HepG2 (cell line): ENCODE data around the gene BDNF. TPM values are rescaled to one million over a fixed set of nuclear protein-coding genes. Genes with fewer than 3 reads are reported as not detected.

Experiments
- ATAC-seq: fragments of 200-7000 bp; cut with Tn5 transposase; 3 replicates; pipeline ENCODE4 v1.9.1; 2020; ENCODE audit warnings: mild to moderate bottlenecking, moderate library complexity
- BruUV-seq: library from RNA; stranded (reverse); fragments of 400-500 nt; replicated peaks from 2 replicates; lab custom pipeline; 2021; lab: Mats Ljungman, UMichigan
- CTCF ChIA-PET: fragments of 300-600 bp; formaldehyde crosslinking; extraction: SDS; loops from one replicate; lab custom pipeline; 2021; ENCODE audit warnings: low total read pairs, inconsistent platforms, low intra/inter-chr PET ratio; lab: Yijun Ruan, JAX
- POLR2A ChIA-PET: fragments of 350-600 bp; sonication (Branson Sonifier 250); formaldehyde crosslinking; loops from one replicate; lab custom pipeline; 2020; ENCODE audit warnings: antibody characterized with exemption, inconsistent platforms; lab: Yijun Ruan, JAX
- DNase-seq: peaks from one replicate; pipeline ENCODE4 v3.0.0-alpha.2; 2015; ENCODE audit warnings: low spot score
- FAIRE-seq: peaks from 3 replicates; lab custom pipeline; 2011; peaks lifted over from hg19 to GRCh38; lab: Jason Lieb, UNC
- H2AFZ ChIP-seq: one replicate; pipeline ENCODE4 v1.6.1; 2011; ENCODE audit warnings: low read length, inconsistent platforms
- H3K27ac ChIP-seq: fragments of 300-600 bp; 3 replicates; pipeline ENCODE4 v1.8.0; 2011; ENCODE audit warnings: mixed run types, mild to moderate bottlenecking, mixed read lengths, low read length, inconsistent platforms; ENCODE audit not compliant: insufficient read depth; ENCODE audit errors: extremely low read length
- H3K27me3 ChIP-seq, 2 experiments: fragments of 200-600 bp in 1 of 2; 2 replicates in 1 of 2; 3 replicates in 1 of 2; pipeline versions ENCODE4 v1.6.0 to v1.8.0; 2011; ENCODE audit warnings: low read length in 2 of 2, mild to moderate bottlenecking in 2 of 2, moderate library complexity in 2 of 2, inconsistent platforms in 1 of 2; ENCODE audit not compliant: insufficient read depth in 2 of 2, control insufficient read depth in 1 of 2
- H3K36me3 ChIP-seq, 2 experiments: fragments of 200-600 bp in 1 of 2; replicated peaks in 1 of 2; 2 replicates in 1 of 2; 3 replicates in 1 of 2; pipeline versions ENCODE4 v1.5.1 to v1.8.0; 2011; ENCODE audit warnings: low read length in 2 of 2, inconsistent platforms in 1 of 2; ENCODE audit not compliant: insufficient read depth in 2 of 2, control insufficient read depth in 1 of 2
- H3K4me1 ChIP-seq: 2 replicates; pipeline ENCODE4 v1.5.1; 2012; ENCODE audit warnings: low read length, inconsistent platforms; ENCODE audit not compliant: insufficient read depth
- H3K4me2 ChIP-seq: 2 replicates; pipeline ENCODE4 v1.6.0; 2011; ENCODE audit warnings: low read depth, low read length, inconsistent platforms
- H3K4me3 ChIP-seq, 3 experiments: fragments of 200-600 bp in 1 of 3; sonication (generic), shearing (Covaris generic) in 1 of 3; replicated peaks in 1 of 3; 2 replicates each; pipeline ENCODE4 v1.5.1; 2011 to 2016; ENCODE audit warnings: low read length in 3 of 3, inconsistent platforms in 2 of 3, low read depth in 2 of 3, mild to moderate bottlenecking in 2 of 3, control low read depth in 1 of 3, mixed read lengths in 1 of 3; ENCODE audit not compliant: insufficient read depth in 1 of 3
- H3K79me2 ChIP-seq: one replicate; pipeline ENCODE4 v1.6.1; 2011; ENCODE audit warnings: low read length, inconsistent platforms; ENCODE audit not compliant: insufficient read depth
- H3K9ac ChIP-seq: 2 replicates; pipeline ENCODE4 v1.6.0; 2011; ENCODE audit warnings: mild to moderate bottlenecking, low read depth, low read length, inconsistent platforms; ENCODE audit not compliant: insufficient read depth
- H3K9me3 ChIP-seq: 2 replicates; pipeline ENCODE4 v1.5.1; 2012; ENCODE audit warnings: mild to moderate bottlenecking, low read length
- H4K20me1 ChIP-seq: 2 replicates; pipeline ENCODE4 v1.6.0; 2011; ENCODE audit warnings: inconsistent platforms, mild to moderate bottlenecking, low read length, moderate library complexity; ENCODE audit not compliant: insufficient read depth
- ATF3 ChIP-seq: sonication (generic); formaldehyde crosslinking; IDR thresholded peaks from 2 replicates; pipeline ENCODE4 v1.4.0; 2020; ENCODE audit warnings: missing genetic modification reagents
- FLYWCH1 ChIP-seq: sonication (generic); formaldehyde crosslinking; IDR thresholded peaks from 2 replicates; pipeline ENCODE4 v1.8.1; 2023; ENCODE audit warnings: mild to moderate bottlenecking, missing genetic modification reagents
- MXD4 ChIP-seq: IDR thresholded peaks from 2 replicates; pipeline ENCODE4 v1.6.1; 2016; ENCODE audit warnings: mild to moderate bottlenecking, missing biosample characterization, missing genetic modification reagents
- NKX3-1 ChIP-seq: sonication (generic); formaldehyde crosslinking; IDR thresholded peaks from 2 replicates; pipeline ENCODE4 v1.5.0; 2020; ENCODE audit warnings: missing genetic modification reagents
- RAD21 ChIP-seq: fragments of 450-650 bp; formaldehyde crosslinking; IDR thresholded peaks from 2 replicates; pipeline ENCODE4 v1.5.0; 2020; ENCODE audit warnings: mild to moderate bottlenecking
- SIX4 ChIP-seq: sonication (generic); formaldehyde crosslinking; IDR thresholded peaks from 2 replicates; pipeline ENCODE4 v1.4.0; 2020; ENCODE audit warnings: missing genetic modification reagents
- TAF1 ChIP-seq: sonication (generic); formaldehyde crosslinking; IDR thresholded peaks from 2 replicates; pipeline ENCODE4 v1.4.0; 2020; ENCODE audit warnings: missing genetic modification reagents
- TBP ChIP-seq: sonication (generic); formaldehyde crosslinking; IDR thresholded peaks from 2 replicates; pipeline ENCODE4 v1.5.0; 2020; ENCODE audit warnings: missing genetic modification reagents
- ZNF17 ChIP-seq: sonication (generic); formaldehyde crosslinking; IDR thresholded peaks from 2 replicates; pipeline ENCODE4 v1.5.0; 2020; ENCODE audit warnings: mild to moderate bottlenecking, missing genetic modification reagents
- ZNF20 ChIP-seq: sonication (generic); formaldehyde crosslinking; IDR thresholded peaks from 2 replicates; pipeline ENCODE4 v1.4.0; 2020; ENCODE audit warnings: mild to moderate bottlenecking, moderate library complexity, missing genetic modification reagents
- ZNF30 ChIP-seq: sonication (generic); formaldehyde crosslinking; IDR thresholded peaks from 2 replicates; pipeline ENCODE4 v1.5.0; 2020; ENCODE audit warnings: mild to moderate bottlenecking, missing genetic modification reagents
- ZNF451 ChIP-seq: sonication (generic); formaldehyde crosslinking; IDR thresholded peaks from 2 replicates; pipeline ENCODE4 v1.5.0; 2020; ENCODE audit warnings: mild to moderate bottlenecking, missing genetic modification reagents
- WGBS: methylation state at CpG from one replicate; pipeline ENCODE4 v1.1.6; 2017; ENCODE audit warnings: low lambda C conversion rate; 5-methylcytosine and 5-hydroxymethylcytosine counted together
- in situ Hi-C: cut with HindIII; loops from 2 replicates; pipeline ENCODE4 v1.10.0; 2017; ENCODE audit warnings: low pct_unique_long_range_greater_than_20kb; ENCODE audit not compliant: extremely low pct_ligation_motif_present
- intact Hi-C: fragments of 100-400 bp; cut with micrococcal nuclease; formaldehyde crosslinking; loops from one replicate; pipeline ENCODE4 v1.10.0; 2022; ENCODE audit not compliant: unreplicated experiment
- polyA plus RNA-seq, 8 experiments: library from polyadenylated mRNA; depleted of rRNA in 3 of 8; stranded (reverse) in 7 of 8; unstranded in 1 of 8; fragments of >200 nt; fragmentation: Illumina TruSeq in 4 of 8; extraction: Trizol in 4 of 8; gene quantifications; 2 replicates each; pipeline versions ENCODE4 v1.2.1 to v1.2.3, GENCODE V29; 2011 to 2016; ENCODE audit warnings: low read depth in 4 of 8, missing spikeins in 1 of 8, mixed read lengths in 1 of 8; ENCODE audit not compliant: insufficient read depth in 1 of 8
- total RNA-seq, 5 experiments: library from RNA; depleted of rRNA; stranded (reverse); fragments of >200 nt; fragmentation: Illumina TruSeq; extraction: Trizol; gene quantifications; 2 replicates each; pipeline ENCODE4 v1.2.3, GENCODE V29; 2016; ENCODE audit warnings: low read depth in 1 of 5

The BDNF gene
- total and polyA plus RNA-seq, 2 of the 13 experiments (the other 11 are each of a cell fraction or from before 2014, with no cell fraction given), result 0.02 TPM; not detected in 1

GRCh38 chr11:27703481-27703880 is 3.2 kb upstream of the BDNF start:
- Histone ChIP-seq H3K79me2 (no peaks in the 10 kb centered on the region), H3K27me3 (peaks cover 0 to 34% of the 10 kb centered on the region in 2 experiments; a peak in 3 of 5 replicates), H2AFZ (no peak overlapping the region), H3K4me1 (peaks cover 28% of the 10 kb centered on the region), H3K9me3 (no peaks in the 10 kb centered on the region), H3K27ac (no peak overlapping the region), H4K20me1 (no peaks in the 10 kb centered on the region), H3K36me3 (no peaks in the 10 kb centered on the region), H3K9ac (no peak overlapping the region), H3K4me2 (no peak overlapping the region), H3K4me3 (no peak overlapping the region)
- ATAC-seq (no peak), FAIRE-seq (no peak), DNase-seq (no peak)
- ChIA-PET CTCF (no interaction called here), POLR2A (no interaction called here)
- intact Hi-C loops, result no loop called here
- WGBS, result 15% methylated on average over 3 of the region's 3 CpGs
- no TSS peak for BruUV-seq
- TF ChIP-seq SIX4 (CRISPR knock-in tag), result no peak
- no peak for TF ChIP-seq NKX3-1
- no peak for TF ChIP-seq TBP (CRISPR knock-in tag)
- no peak for TF ChIP-seq ZNF17
- no peak for TF ChIP-seq ZNF30 (CRISPR knock-in tag)
- TF ChIP-seq RAD21 (CRISPR knock-in tag), result no peak
- TF ChIP-seq ZNF451 (CRISPR knock-in tag), result no peak
- no peak for TF ChIP-seq MXD4 (CRISPR knock-in tag)
- TF ChIP-seq TAF1 (CRISPR knock-in tag), result no peak
- in situ Hi-C loops, result no loop called here

- 22% methylated on average over 6 of the region's 6 CpGs for WGBS
- Histone ChIP-seq H3K4me3 (no peak overlapping the region), H2AFZ (no peak overlapping the region), H3K79me2 (no peaks in the 10 kb centered on the region), H4K20me1 (no peaks in the 10 kb centered on the region), H3K9ac (no peak overlapping the region), H3K9me3 (no peaks in the 10 kb centered on the region), H3K4me1 (peaks cover 29% of the 10 kb centered on the region), H3K36me3 (no peaks in the 10 kb centered on the region), H3K27ac (no peak overlapping the region), H3K4me2 (no peak overlapping the region), H3K27me3 (peaks cover 0 to 36% of the 10 kb centered on the region in 2 experiments; a peak in 3 of 5 replicates)
- CTCF ChIA-PET, result no interaction called here
- DNase-seq, result no peak
- POLR2A ChIA-PET, result no interaction called here
- no peak for FAIRE-seq
- TF ChIP-seq FLYWCH1, result no peak
- TF ChIP-seq ATF3 (CRISPR knock-in tag), result no peak
- TF ChIP-seq ZNF20 (CRISPR knock-in tag), result no peak
- ATAC-seq, result no peak
- in situ Hi-C loops (no loop called here), intact Hi-C loops (no loop called here)
- BruUV-seq, result no TSS peak
Observed at GRCh38 chr11:27702811-27703210, 2.6 kb upstream of the BDNF start.
